HG03469 (cell line): Measurements from ENCODE around the gene FRMPD4.
"Not testable (repeated sequence)": the region's sequence is repeated elsewhere in the genome, so short reads cannot be mapped to it uniquely, and the experiment has no call there.

Experiments
- ATAC-seq: cut with Tn5 transposase; IDR thresholded peaks from one replicate; pipeline ENCODE4 v1.9.1; 2021; ENCODE audit warnings: mild to moderate bottlenecking, moderate library complexity, moderate number of reproducible peaks; ENCODE audit not compliant: unreplicated experiment

FRMPD4 gene

GRCh38 chrX:12138361-12139313, at the start of gene FRMPD4:
FRMPD4 (plus strand) TSS chrX:12138473; CDS start chrX:12138972, 499 bp downstream.
- ATAC-seq = no peak

GRCh38 chrX:12089740-12090139, 48.5 kb upstream of the FRMPD4 start:
- ATAC-seq = no peak

- ATAC-seq = no peak
Measured at GRCh38 chrX:12113321-12113720, 25.0 kb upstream of the FRMPD4 start.

- no peak for ATAC-seq
Measured at GRCh38 chrX:12115377-12115776, 22.9 kb upstream of the FRMPD4 start.

GRCh38 chrX:12118134-12118533, 20.1 kb upstream of the FRMPD4 start:
- no peak for ATAC-seq

GRCh38 chrX:12128017-12128416, 10.3 kb upstream of the FRMPD4 start:
- no peak for ATAC-seq

- no peak for ATAC-seq
Measured at GRCh38 chrX:12137951-12138360, 317 bp upstream of the FRMPD4 start.

GRCh38 chrX:12139934-12140611, 1.8 kb downstream of the FRMPD4 start:
- ATAC-seq = no peak

GRCh38 chrX:12141511-12141910, 3.2 kb downstream of the FRMPD4 start:
- ATAC-seq = no peak

- ATAC-seq = no peak
Measured at GRCh38 chrX:12142661-12143060, 4.4 kb downstream of the FRMPD4 start.

- no peak for ATAC-seq
Measured at GRCh38 chrX:12145402-12145801, 7.1 kb downstream of the FRMPD4 start.

GRCh38 chrX:12149670-12150407, 11.6 kb downstream of the FRMPD4 start:
- no peak for ATAC-seq

GRCh38 chrX:12153317-12153716, 15.0 kb downstream of the FRMPD4 start:
- ATAC-seq = no peak

- no peak for ATAC-seq
Measured at GRCh38 chrX:12153741-12154140, 15.5 kb downstream of the FRMPD4 start.

GRCh38 chrX:12159799-12160198, 21.5 kb downstream of the FRMPD4 start:
- ATAC-seq = no peak

- ATAC-seq = no peak
Measured at GRCh38 chrX:12162420-12162819, 24.1 kb downstream of the FRMPD4 start.

GRCh38 chrX:12164180-12164579, 25.9 kb downstream of the FRMPD4 start:
- ATAC-seq = not testable (repeated sequence)

- ATAC-seq = no peak
Measured at GRCh38 chrX:12170755-12171154, 32.5 kb downstream of the FRMPD4 start.

- no peak for ATAC-seq
Measured at GRCh38 chrX:12174358-12174757, 36.1 kb downstream of the FRMPD4 start.

- ATAC-seq = no peak
Measured at GRCh38 chrX:12197030-12197429, 58.8 kb downstream of the FRMPD4 start.

- ATAC-seq = no peak
Measured at GRCh38 chrX:12206413-12206812, 68.1 kb downstream of the FRMPD4 start.
